Adrenal gland (tissue), 12 donors: ENCODE data around the gene PON2. TPM values are rescaled to one million over a fixed set of nuclear protein-coding genes. Genes with fewer than 3 reads are reported as not detected.
"Not testable (repeated sequence)": the region's sequence is repeated elsewhere in the genome, so short reads cannot be mapped to it uniquely, and the experiment has no call there.

Source experiments
- DNase-seq, 7 donors: peaks; one replicate each; pipeline ENCODE4 v3.0.0-alpha.2; 2019 to 2020
- H3K27ac ChIP-seq, 5 donors: fragments of 200-600 bp; sonication (generic) in 4 of 5; 1 replicate in 3 of 5; 2 replicates in 2 of 5; pipeline versions ENCODE4 v1.5.1 to v1.8.0; 2016 to 2020; ENCODE audit warnings: mild to moderate bottlenecking in 1 of 5
- H3K27me3 ChIP-seq: fragments of 200-600 bp; 2 replicates; pipeline ENCODE4 v1.8.0; 2021
- H3K36me3 ChIP-seq, 2 donors: fragments of 200-600 bp; replicated peaks in 1 of 2; 1 replicate in 1 of 2; 2 replicates in 1 of 2; pipeline versions ENCODE4 v1.5.1 to v1.8.0; 2018 to 2022
- H3K4me1 ChIP-seq, 2 donors: fragments of 200-600 bp; replicated peaks in 1 of 2; 1 replicate in 1 of 2; 2 replicates in 1 of 2; pipeline versions ENCODE4 v1.5.1 to v1.8.0; 2018 to 2021
- H3K4me3 ChIP-seq, 4 donors: fragments of 200-600 bp; sonication (generic) in 3 of 4; one replicate each; pipeline ENCODE4 v1.5.1; 2016 to 2018
- H3K9me3 ChIP-seq, 3 donors: fragments of 200-600 bp; sonication (generic) in 1 of 3; replicated peaks in 1 of 3; 1 replicate in 2 of 3; 2 replicates in 1 of 3; pipeline versions ENCODE4 v1.5.1 to v1.8.0; 2016 to 2021
- POLR2A ChIP-seq, 2 donors: fragments of 450-650 bp; IDR thresholded peaks; one replicate each; pipeline ENCODE4 v1.6.1; 2017; ENCODE audit warnings: antibody characterized with exemption in 2 of 2, mild to moderate bottlenecking in 2 of 2, moderate library complexity in 1 of 2
- WGBS, 4 donors: extraction: QIAGEN DNeasy Blood & Tissue Kit in 2 of 4; methylation state at CpG; one replicate each; pipeline versions ENCODE4 v1.1.5 to v1.1.7; 2013 to 2017; 5-methylcytosine and 5-hydroxymethylcytosine counted together
- intact Hi-C, 2 donors: fragments of 100-400 bp; cut with DNase I; formaldehyde crosslinking; loops; one replicate each; pipeline versions ENCODE4 v1.14.1 to v1.15.0; 2022 to 2023
- polyA plus RNA-seq, 3 donors: library from polyadenylated mRNA; stranded (reverse); fragments of 200-250 nt in 2 of 3; fragments of 350-450 nt in 1 of 3; fragmentation: Illumina TruSeq in 1 of 3; extraction: RNeasy Lipid Tissue Mini Kit (QIAGEN cat#74804) in 1 of 3; gene quantifications; one replicate each; pipeline ENCODE4 v1.2.3, GENCODE V29; 2013 to 2014
- total RNA-seq, 9 donors: library from RNA; depleted of rRNA in 4 of 9; stranded (reverse); fragments of >200 nt in 4 of 9; fragments of 120-200 nt in 1 of 9; fragmentation: NEBNext Ultra II Directional in 1 of 9; extraction: Animal tissue kit (Norgen Biotek cat#: 25700) in 1 of 9; gene quantifications; one replicate each; pipeline versions ENCODE4 v1.1.0 to v1.2.4, GENCODE V29; 2013 to 2023
- TF ChIP-seq, protein P1 (sequence below), 6 experiments: fragments of 450-650 bp in 4 of 6; fragments of 200-600 bp in 2 of 6; sonication (generic) in 1 of 6; IDR thresholded peaks; 1 replicate in 5 of 6; 2 replicates in 1 of 6; pipeline versions ENCODE4 v1.5.1 to v1.8.0; 2016 to 2021; ENCODE audit warnings: antibody characterized with exemption in 6 of 6, mild to moderate bottlenecking in 2 of 6, moderate library complexity in 1 of 6
- donor health status: healthy with polysubstance abuse.
- donor health status: Bipolar disorder and iron deficiency.
- donor health status: DM: yes; HTN: yes; CAD: no.
- donor health status: DM: no; HTN: no; CAD: no.
- donor health status: DM: no; HTN: no; CAD: no.
- donor health status: DM: yes; HTN: yes; CAD: no.

The PON2 gene
- total and polyA plus RNA-seq, 12 donors = 74.4 to 369 (median 230) TPM

DNA sequence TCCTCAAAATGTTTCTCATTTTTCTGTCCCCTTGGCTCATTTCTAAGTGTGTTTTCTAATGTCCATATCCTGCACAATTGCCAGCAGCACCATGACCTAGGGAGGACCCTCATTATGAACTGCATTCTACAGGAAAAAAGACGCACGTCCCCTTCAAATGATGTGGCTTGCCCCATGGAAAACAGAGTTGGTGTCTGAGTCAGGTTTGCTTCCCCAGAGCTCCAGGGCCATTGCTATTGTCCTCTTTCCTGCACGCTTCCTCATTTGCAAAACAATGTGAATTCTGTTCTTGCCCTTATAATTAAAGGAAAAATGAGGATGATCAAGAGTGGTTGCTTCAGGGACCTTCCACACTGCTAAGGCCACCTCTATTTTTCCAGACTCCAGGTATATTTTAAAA lies 36.2 kb upstream of the PON2 start:
- no peak overlapping the region for H3K27ac ChIP-seq
- H3K4me1 ChIP-seq = peaks cover 6 to 7% of the 10 kb centered on the region in 2 donors
- no peaks in the 10 kb centered on the region for H3K36me3 ChIP-seq
- TF ChIP-seq, protein P1, sequence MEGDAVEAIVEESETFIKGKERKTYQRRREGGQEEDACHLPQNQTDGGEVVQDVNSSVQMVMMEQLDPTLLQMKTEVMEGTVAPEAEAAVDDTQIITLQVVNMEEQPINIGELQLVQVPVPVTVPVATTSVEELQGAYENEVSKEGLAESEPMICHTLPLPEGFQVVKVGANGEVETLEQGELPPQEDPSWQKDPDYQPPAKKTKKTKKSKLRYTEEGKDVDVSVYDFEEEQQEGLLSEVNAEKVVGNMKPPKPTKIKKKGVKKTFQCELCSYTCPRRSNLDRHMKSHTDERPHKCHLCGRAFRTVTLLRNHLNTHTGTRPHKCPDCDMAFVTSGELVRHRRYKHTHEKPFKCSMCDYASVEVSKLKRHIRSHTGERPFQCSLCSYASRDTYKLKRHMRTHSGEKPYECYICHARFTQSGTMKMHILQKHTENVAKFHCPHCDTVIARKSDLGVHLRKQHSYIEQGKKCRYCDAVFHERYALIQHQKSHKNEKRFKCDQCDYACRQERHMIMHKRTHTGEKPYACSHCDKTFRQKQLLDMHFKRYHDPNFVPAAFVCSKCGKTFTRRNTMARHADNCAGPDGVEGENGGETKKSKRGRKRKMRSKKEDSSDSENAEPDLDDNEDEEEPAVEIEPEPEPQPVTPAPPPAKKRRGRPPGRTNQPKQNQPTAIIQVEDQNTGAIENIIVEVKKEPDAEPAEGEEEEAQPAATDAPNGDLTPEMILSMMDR (IDR thresholded peaks at IDR 0.05) = no peak
- no peak for TF ChIP-seq POLR2A (IDR thresholded peaks at IDR 0.05)
- 90 to 97% (median 96%) methylated on average over 3 of the region's 3 CpGs for WGBS, 4 donors
- intact Hi-C loops = no loop called here
- no peaks in the 10 kb centered on the region for H3K27me3 ChIP-seq
- H3K4me3 ChIP-seq = no peak overlapping the region
- DNase-seq = no peak
- H3K9me3 ChIP-seq = no peaks in the 10 kb centered on the region

DNA sequence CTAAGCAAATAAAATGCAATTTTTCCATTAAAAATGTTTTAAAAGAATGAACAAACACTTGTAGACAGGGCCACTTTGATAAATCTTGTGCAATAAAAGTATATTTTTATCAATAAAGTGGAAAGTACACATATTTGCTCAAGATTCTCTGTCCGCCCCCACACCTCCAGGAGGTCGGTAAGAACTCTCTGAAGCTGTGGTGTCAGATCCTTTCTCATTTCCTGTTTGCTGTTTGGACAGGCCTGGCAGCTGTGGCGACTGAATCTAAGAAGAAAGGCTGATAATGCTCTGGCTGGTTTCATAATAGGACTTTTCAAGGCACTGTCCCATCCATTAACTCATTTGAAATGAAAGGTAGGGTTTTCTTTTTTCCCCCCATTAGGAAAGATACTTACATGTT lies 35.6 kb upstream of the PON2 start:
- H3K27ac ChIP-seq = no peak overlapping the region
- intact Hi-C loops = no loop called here
- no peaks in the 10 kb centered on the region for H3K9me3 ChIP-seq
- WGBS, 4 donors = 31 to 35% (median 31%) methylated on average over 3 of the region's 3 CpGs
- no peak overlapping the region for H3K4me3 ChIP-seq
- TF ChIP-seq POLR2A (IDR thresholded peaks at IDR 0.05) = no peak
- TF ChIP-seq, protein P1 (IDR thresholded peaks at IDR 0.05) = no peak
- H3K4me1 ChIP-seq = peaks cover 6 to 7% of the 10 kb centered on the region in 2 donors
- no peaks in the 10 kb centered on the region for H3K27me3 ChIP-seq
- no peaks in the 10 kb centered on the region for H3K36me3 ChIP-seq
- DNase-seq = peak in 2 of 7 donors; percentile 31 to 48

DNA sequence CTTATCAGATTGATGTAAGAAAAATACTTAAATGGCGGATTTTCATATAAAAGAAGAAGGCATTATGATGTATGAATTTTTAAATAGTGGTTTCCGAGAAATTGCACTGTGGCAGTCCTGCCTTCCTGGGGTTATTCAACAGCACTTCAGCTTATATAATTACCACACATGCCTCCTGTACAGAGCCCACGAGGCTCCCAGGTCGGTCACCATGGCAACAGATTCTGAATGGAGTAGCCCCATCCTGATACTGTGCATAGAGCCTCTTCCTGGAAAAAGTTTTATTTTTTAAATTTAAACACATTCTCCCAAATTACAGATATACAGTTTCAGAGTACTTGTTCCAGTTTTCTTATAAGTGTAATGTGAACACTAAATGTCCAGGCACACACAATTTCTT lies 35.0 kb upstream of the PON2 start:
- H3K4me3 ChIP-seq = no peak overlapping the region
- 78 to 85% (median 83%) methylated on average over 4 of the region's 4 CpGs for WGBS, 4 donors
- no peak for DNase-seq
- intact Hi-C loops = no loop called here
- no peaks in the 10 kb centered on the region for H3K27me3 ChIP-seq
- TF ChIP-seq POLR2A (IDR thresholded peaks at IDR 0.05) = no peak
- TF ChIP-seq, protein P1 (IDR thresholded peaks at IDR 0.05) = no peak
- no peak overlapping the region for H3K27ac ChIP-seq
- H3K9me3 ChIP-seq = no peaks in the 10 kb centered on the region
- H3K4me1 ChIP-seq = peaks cover 6 to 7% of the 10 kb centered on the region in 2 donors
- no peaks in the 10 kb centered on the region for H3K36me3 ChIP-seq

DNA sequence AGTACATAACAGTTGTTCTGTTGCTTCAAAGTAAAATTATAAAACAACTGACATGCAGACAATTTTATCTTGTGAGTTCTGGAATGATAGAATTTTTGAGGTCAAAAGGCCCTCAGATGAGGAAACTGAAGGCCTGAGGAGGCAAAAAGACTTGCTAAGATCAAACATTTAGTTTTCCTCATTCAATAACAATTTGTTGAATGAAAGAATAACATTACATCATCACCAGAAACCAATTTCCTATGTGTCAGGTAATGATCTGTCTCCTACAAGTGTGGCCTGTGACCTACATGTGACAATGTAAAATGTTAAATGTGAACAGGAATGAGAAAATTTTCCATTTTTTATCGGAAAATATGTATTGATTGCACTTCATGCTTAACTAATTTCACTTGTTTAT lies 34.4 kb upstream of the PON2 start:
- no peak for DNase-seq
- H3K27me3 ChIP-seq = no peaks in the 10 kb centered on the region
- H3K27ac ChIP-seq = no peak overlapping the region
- intact Hi-C loops = no loop called here
- H3K36me3 ChIP-seq = no peaks in the 10 kb centered on the region
- no peak for TF ChIP-seq POLR2A (IDR thresholded peaks at IDR 0.05)
- WGBS, 4 donors = 92 to 100% (median 95%) methylated on average over 1 of the region's 1 CpG
- H3K9me3 ChIP-seq = no peaks in the 10 kb centered on the region
- H3K4me3 ChIP-seq = no peak overlapping the region
- peaks cover 6 to 7% of the 10 kb centered on the region in 2 donors for H3K4me1 ChIP-seq

DNA sequence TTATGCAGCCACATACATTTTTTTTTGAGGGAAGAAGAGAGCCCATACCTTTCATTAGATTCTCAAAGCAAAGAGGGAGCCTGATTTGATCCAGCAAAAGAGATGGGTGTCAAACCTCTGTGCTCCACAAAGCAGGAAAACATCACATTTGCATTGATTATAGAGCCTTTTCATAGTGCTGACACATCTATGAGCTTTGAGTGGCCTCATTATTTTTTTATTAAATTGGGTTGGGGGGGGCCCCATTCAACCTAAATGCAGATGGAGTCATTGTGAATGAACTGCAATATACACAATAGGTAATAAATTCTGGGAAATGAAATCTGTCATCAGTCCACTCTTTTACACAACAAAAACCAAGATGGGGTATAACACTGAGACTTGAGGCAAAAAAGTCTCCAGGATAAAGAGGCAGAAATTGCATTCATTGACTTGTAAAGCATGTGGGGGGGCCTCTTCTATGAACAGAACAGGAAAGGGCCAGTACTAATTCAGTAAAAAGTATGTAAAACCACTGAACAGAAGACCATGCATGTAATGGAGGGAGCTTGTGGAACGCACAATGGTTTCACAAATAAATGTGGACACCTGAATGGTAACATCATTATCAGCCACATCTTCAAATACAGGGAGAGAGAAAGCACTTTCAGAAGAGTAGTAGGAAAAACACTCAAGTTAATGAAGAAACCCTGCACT lies 33.2 kb upstream of the PON2 start:
- Histone ChIP-seq H3K4me3 (no peak overlapping the region), H3K9me3 (no peaks in the 10 kb centered on the region), H3K27me3 (no peaks in the 10 kb centered on the region), H3K4me1 (peaks cover 6 to 7% of the 10 kb centered on the region in 2 donors), H3K27ac (no peak overlapping the region), H3K36me3 (no peaks in the 10 kb centered on the region)
- 84 to 100% (median 98%) methylated on average over 1 of the region's 1 CpG for WGBS, 4 donors
- intact Hi-C loops = no loop called here
- no peak for DNase-seq
- TF ChIP-seq, protein P1 (IDR thresholded peaks at IDR 0.05) = no peak
- no peak for TF ChIP-seq POLR2A (IDR thresholded peaks at IDR 0.05)

DNA sequence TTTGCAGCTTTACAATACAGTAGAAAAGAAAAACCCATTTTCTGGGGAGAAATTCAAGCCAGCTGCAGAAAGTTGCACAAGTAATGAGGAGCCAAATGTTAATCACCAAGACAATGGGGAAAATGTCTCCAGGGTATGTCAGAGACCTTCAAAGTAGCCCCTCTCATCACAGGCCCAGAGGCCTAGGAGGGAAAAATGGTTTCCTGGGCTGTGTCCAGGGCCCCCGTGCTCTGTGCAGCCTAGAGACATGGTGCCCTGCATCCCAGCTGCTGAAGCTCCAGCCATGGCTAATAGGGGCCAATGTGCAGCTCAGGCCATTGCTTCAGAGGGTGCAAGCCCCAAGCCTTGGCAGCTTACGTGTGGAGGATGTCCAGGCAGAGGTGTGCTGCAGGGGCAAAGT lies 25.8 kb upstream of the PON2 start:
- H3K4me1 ChIP-seq, H3K9me3 ChIP-seq, H3K36me3 ChIP-seq, H3K4me3 ChIP-seq, DNase-seq, intact Hi-C loops, H3K27ac ChIP-seq, H3K27me3 ChIP-seq: not testable (repeated sequence)
- WGBS, 4 donors = 83 to 100% (median 97%) methylated on average over 2 of the region's 2 CpGs
